GM21786 (cell line): ENCODE data around the gene LYPLA2.
"Not testable (repeated sequence)": the region's sequence is repeated elsewhere in the genome, so short reads cannot be mapped to it uniquely, and the experiment has no call there.

Experiments
- ATAC-seq: cut with Tn5 transposase; IDR thresholded peaks from one replicate; pipeline ENCODE4 v1.9.1; 2021; ENCODE audit not compliant: unreplicated experiment

LYPLA2 gene

GRCh38 chr1:23825762-23826522 lies 35.0 kb downstream of the LYPLA2 start:
- no peak for ATAC-seq

- ATAC-seq = not testable (repeated sequence)
Observed at GRCh38 chr1:23826590-23826989, 35.6 kb downstream of the LYPLA2 start.

DNA sequence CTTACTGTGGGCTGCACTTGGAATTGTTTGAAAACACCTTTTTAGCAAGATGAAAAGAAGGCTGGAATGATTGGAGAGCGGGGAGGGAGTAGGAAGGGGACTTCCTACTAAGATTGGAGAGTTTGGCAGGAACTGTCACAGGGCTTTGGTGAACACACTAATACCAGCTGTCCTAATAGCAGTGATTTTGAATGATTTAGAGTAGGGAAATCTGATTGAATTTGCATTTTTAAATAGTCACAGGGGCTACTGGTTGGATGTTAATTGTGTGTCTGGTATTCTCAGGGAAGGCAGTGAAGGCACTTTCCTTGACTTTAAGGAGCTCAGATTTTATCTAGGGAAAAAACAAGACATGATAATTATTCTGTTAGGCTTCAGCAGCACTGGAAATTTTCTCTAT lies 36.8 kb downstream of the LYPLA2 start:
- ATAC-seq = no peak

DNA sequence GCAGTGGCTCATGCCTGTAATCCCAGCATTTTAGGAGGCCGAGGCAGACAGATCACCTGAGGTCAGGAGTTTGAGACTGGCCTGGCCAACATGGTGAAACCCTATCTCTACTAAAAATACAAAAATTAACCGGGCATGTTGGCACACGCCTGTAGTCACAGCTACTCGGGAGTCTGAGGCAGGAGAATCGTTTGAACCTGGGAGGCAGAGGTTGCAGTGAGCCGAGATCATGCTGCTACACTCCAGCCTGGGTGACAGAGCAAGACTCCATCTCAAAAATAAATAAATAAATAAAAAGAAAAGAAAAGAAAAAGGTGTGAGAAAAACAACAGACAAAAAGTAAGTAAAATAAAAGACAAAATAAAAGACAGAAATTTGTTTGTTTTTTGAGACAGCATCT lies 43.2 kb downstream of the LYPLA2 start:
- ATAC-seq = not testable (repeated sequence)

DNA sequence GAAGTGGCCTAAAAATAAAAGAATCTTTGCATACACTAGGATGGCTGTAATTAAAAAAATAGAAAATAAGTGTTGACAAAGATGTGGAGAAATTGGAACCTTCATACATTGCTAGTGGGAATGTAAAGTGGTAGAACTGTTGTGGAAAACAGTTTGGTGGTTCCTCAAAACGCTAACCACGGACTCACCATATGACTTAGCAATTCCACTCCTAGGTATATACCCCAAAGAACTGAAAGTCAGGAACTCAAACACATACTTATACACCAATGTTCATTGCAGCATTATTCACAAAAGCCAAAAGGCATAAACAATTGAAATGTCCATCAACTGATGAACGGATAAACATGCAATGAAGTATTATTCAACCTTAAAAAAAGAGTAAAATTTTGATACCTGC lies 45.1 kb downstream of the LYPLA2 start:
- no peak for ATAC-seq

DNA sequence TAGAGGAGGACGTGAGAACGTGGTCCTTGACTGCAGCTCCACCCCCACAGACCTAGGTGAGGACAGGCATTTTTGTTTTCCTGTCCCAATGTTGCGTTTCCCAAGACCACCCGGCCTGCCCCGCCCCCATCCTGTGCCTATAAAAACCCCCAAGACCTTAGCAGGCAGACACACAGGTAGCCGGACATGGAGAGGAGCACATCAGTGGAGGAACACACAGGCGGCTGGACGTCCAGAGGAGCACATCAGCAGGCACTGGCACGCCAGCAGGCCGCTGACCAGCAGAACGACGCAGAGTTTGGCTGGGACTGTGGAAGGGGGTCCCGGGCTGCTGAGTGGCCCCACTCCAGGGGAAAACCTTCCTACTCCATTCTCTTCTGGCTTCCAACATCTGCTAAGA lies 47.0 kb downstream of the LYPLA2 start:
- no peak for ATAC-seq

- no peak for ATAC-seq
Observed at GRCh38 chr1:23838401-23838866, 47.5 kb downstream of the LYPLA2 start.

GRCh38 chr1:23843644-23844043 lies 52.7 kb downstream of the LYPLA2 start:
- ATAC-seq = no peak
